Measurements from ENCODE around the gene PCDH15. TPM values are rescaled to one million over a fixed set of nuclear protein-coding genes. Genes with fewer than 3 reads are reported as not detected.
"Not testable (repeated sequence)": the region's sequence is repeated elsewhere in the genome, so short reads cannot be mapped to it uniquely, and the experiment has no call there.

PCDH15 gene
- total RNA-seq, 1 donor from 2014 or later: not detected

- Mint-ChIP-seq H3K27ac (ENCODE audit: unreplicated experiment) (no peak overlapping the region), H3K9me3 (ENCODE audit: unreplicated experiment) (no peaks in the 10 kb centered on the region), H3K4me3 (ENCODE audit: unreplicated experiment) (no peak overlapping the region), H3K27me3 (ENCODE audit: low read depth, unreplicated experiment) (no peaks in the 10 kb centered on the region), H3K4me1 (ENCODE audit: low read depth, unreplicated experiment) (no peaks in the 10 kb centered on the region), H3K36me3 (ENCODE audit: low read depth, unreplicated experiment) (no peaks in the 10 kb centered on the region)
- Histone ChIP-seq H3K27me3 (ENCODE audit: insufficient read depth, low read length) (no peaks in the 10 kb centered on the region), H3K9me3 (ENCODE audit: insufficient read depth, low read depth, low read length) (no peaks in the 10 kb centered on the region), H2AFZ (ENCODE audit: low read depth, low read length) (no peak overlapping the region), H3K4me1 (ENCODE audit: insufficient read depth, low read length) (no peaks in the 10 kb centered on the region), H4K20me1 (ENCODE audit: insufficient read depth, low read length) (no peaks in the 10 kb centered on the region), H3K9ac (ENCODE audit: low read length) (no peak overlapping the region), H3K4me2 (ENCODE audit: low read length) (no peak overlapping the region), H3K27ac (ENCODE audit: low read depth, low read length) (no peak overlapping the region), H3K79me2 (ENCODE audit: insufficient read depth, low read length) (no peaks in the 10 kb centered on the region), H3K4me3 (ENCODE audit: insufficient read depth, low read depth, low read length) (no peak overlapping the region), H3K36me3 (ENCODE audit: insufficient read depth, low read length) (no peaks in the 10 kb centered on the region)
- no peak for FAIRE-seq
- TF ChIP-seq CTCF (IDR thresholded peaks at IDR 0.05; ENCODE audit: insufficient read depth, low read depth, low read length) (no peak), EZH2 (IDR thresholded peaks at IDR 0.05; ENCODE audit: insufficient read depth, low read length) (no peak)
- DNase-seq (ENCODE audit: low read depth): no peak
Measured at GRCh38 chr10:54530299-54530698, 270.7 kb downstream of the PCDH15 start.

- Histone ChIP-seq H3K4me1 (ENCODE audit: insufficient read depth, low read length) (no peaks in the 10 kb centered on the region), H2AFZ (ENCODE audit: low read depth, low read length) (no peak overlapping the region), H3K27me3 (ENCODE audit: insufficient read depth, low read length) (no peaks in the 10 kb centered on the region), H3K9me3 (ENCODE audit: insufficient read depth, low read depth, low read length) (no peaks in the 10 kb centered on the region), H3K9ac (ENCODE audit: low read length) (no peak overlapping the region), H4K20me1 (ENCODE audit: insufficient read depth, low read length) (no peaks in the 10 kb centered on the region), H3K4me2 (ENCODE audit: low read length) (no peak overlapping the region), H3K27ac (ENCODE audit: low read depth, low read length) (no peak overlapping the region), H3K79me2 (ENCODE audit: insufficient read depth, low read length) (no peaks in the 10 kb centered on the region), H3K36me3 (ENCODE audit: insufficient read depth, low read length) (no peaks in the 10 kb centered on the region), H3K4me3 (ENCODE audit: insufficient read depth, low read depth, low read length) (no peak overlapping the region)
- TF ChIP-seq EZH2 (IDR thresholded peaks at IDR 0.05; ENCODE audit: insufficient read depth, low read length) (no peak), CTCF (IDR thresholded peaks at IDR 0.05; ENCODE audit: insufficient read depth, low read depth, low read length) (no peak)
- H3K4me3 Mint-ChIP-seq (ENCODE audit: unreplicated experiment): no peak overlapping the region
- FAIRE-seq (no peak), DNase-seq (ENCODE audit: low read depth) (no peak)
- H3K36me3 Mint-ChIP-seq (ENCODE audit: low read depth, unreplicated experiment): no peaks in the 10 kb centered on the region
- H3K27ac Mint-ChIP-seq (ENCODE audit: unreplicated experiment): no peak overlapping the region
- H3K27me3 Mint-ChIP-seq (ENCODE audit: low read depth, unreplicated experiment): no peaks in the 10 kb centered on the region
- no peaks in the 10 kb centered on the region for H3K4me1 Mint-ChIP-seq (ENCODE audit: low read depth, unreplicated experiment)
- H3K9me3 Mint-ChIP-seq (ENCODE audit: unreplicated experiment): no peaks in the 10 kb centered on the region
Measured at GRCh38 chr10:54525816-54526215, 275.2 kb downstream of the PCDH15 start.

GRCh38 chr10:54515244-54515643 is 285.8 kb downstream of the PCDH15 start:
- H3K27me3 Mint-ChIP-seq (ENCODE audit: low read depth, unreplicated experiment); H3K27me3 ChIP-seq (ENCODE audit: insufficient read depth, low read length); H3K4me3 Mint-ChIP-seq (ENCODE audit: unreplicated experiment); H3K4me1 ChIP-seq (ENCODE audit: insufficient read depth, low read length); H3K36me3 ChIP-seq (ENCODE audit: insufficient read depth, low read length); FAIRE-seq; H3K9ac ChIP-seq (ENCODE audit: low read length); H3K27ac Mint-ChIP-seq (ENCODE audit: unreplicated experiment); H4K20me1 ChIP-seq (ENCODE audit: insufficient read depth, low read length); H3K27ac ChIP-seq (ENCODE audit: low read depth, low read length); H3K4me1 Mint-ChIP-seq (ENCODE audit: low read depth, unreplicated experiment); H3K9me3 ChIP-seq (ENCODE audit: insufficient read depth, low read depth, low read length); DNase-seq (ENCODE audit: low read depth); H3K36me3 Mint-ChIP-seq (ENCODE audit: low read depth, unreplicated experiment); H2AFZ ChIP-seq (ENCODE audit: low read depth, low read length); H3K9me3 Mint-ChIP-seq (ENCODE audit: unreplicated experiment); H3K79me2 ChIP-seq (ENCODE audit: insufficient read depth, low read length); H3K4me2 ChIP-seq (ENCODE audit: low read length); H3K4me3 ChIP-seq (ENCODE audit: insufficient read depth, low read depth, low read length): not testable (repeated sequence)
